Panc1 (cell line): ENCODE data around the gene RXRB. TPM values are rescaled to one million over a fixed set of nuclear protein-coding genes. Genes with fewer than 3 reads are reported as not detected.

Experiments used
- ATAC-seq: fragments of 200-7000 bp; cut with Tn5 transposase; 2 replicates; pipeline ENCODE4 v1.9.1; 2020; ENCODE audit warnings: mild to moderate bottlenecking, moderate library complexity
- BruUV-seq: library from RNA; stranded (reverse); fragments of 400-500 nt; replicated peaks from 2 replicates; lab custom pipeline; 2021; lab: Mats Ljungman, UMichigan
- CTCF ChIA-PET: fragments of 300-600 bp; sonication (Branson Sonifier 250); formaldehyde crosslinking; loops from one replicate; lab custom pipeline; 2022; ENCODE audit warnings: antibody characterized with exemption; lab: Charles Lee
- POLR2A ChIA-PET: fragments of 300-600 bp; sonication (Branson Sonifier 250); formaldehyde crosslinking; loops from one replicate; lab custom pipeline; 2022; ENCODE audit warnings: antibody characterized with exemption; lab: Charles Lee
- DNase-seq: peaks from one replicate; pipeline ENCODE4 v3.0.0-alpha.2; 2010; ENCODE audit warnings: low read depth, low spot score
- H3K27ac ChIP-seq: 2 replicates; pipeline ENCODE4 v1.5.1; 2011; ENCODE audit warnings: mild to moderate bottlenecking, low read length, inconsistent platforms
- H3K27me3 ChIP-seq: fragments of 200-500 bp; sonication (Bioruptor generic); 2 replicates; pipeline ENCODE4 v1.6.0; 2014; ENCODE audit warnings: low read length, inconsistent platforms; ENCODE audit not compliant: control insufficient read depth, insufficient read depth
- H3K36me3 ChIP-seq: fragments of 200-500 bp; sonication (Bioruptor generic); 2 replicates; pipeline ENCODE4 v1.5.1; 2014; ENCODE audit warnings: inconsistent platforms, mild to moderate bottlenecking, low read length, moderate library complexity; ENCODE audit not compliant: control insufficient read depth, insufficient read depth
- H3K4me1 ChIP-seq: 2 replicates; pipeline ENCODE4 v1.5.1; 2011; ENCODE audit warnings: inconsistent platforms, mild to moderate bottlenecking, low read length, moderate library complexity; ENCODE audit not compliant: control insufficient read depth, insufficient read depth
- H3K4me3 ChIP-seq, 2 experiments: 2 replicates each; pipeline ENCODE4 v1.5.1; 2011 to 2012; ENCODE audit warnings: low read depth in 2 of 2, low read length in 2 of 2, mild to moderate bottlenecking in 2 of 2, inconsistent platforms in 1 of 2, moderate library complexity in 1 of 2
- H3K9me3 ChIP-seq: fragments of 200-500 bp; sonication (Bioruptor generic); 2 replicates; pipeline ENCODE4 v1.5.1; 2014; ENCODE audit warnings: low read depth, mild to moderate bottlenecking, inconsistent platforms, low read length, moderate library complexity; ENCODE audit not compliant: control insufficient read depth, insufficient read depth
- CTCF ChIP-seq: fragments of 450-650 bp; IDR thresholded peaks from 2 replicates; pipeline ENCODE4 v1.5.1; 2017; ENCODE audit warnings: mild to moderate bottlenecking
- POLR2AphosphoS5 ChIP-seq: IDR thresholded peaks from 2 replicates; pipeline ENCODE4 v1.6.1; 2012; ENCODE audit warnings: mild to moderate bottlenecking, low read depth, low read length, moderate library complexity
- REST ChIP-seq, 2 experiments: IDR thresholded peaks; 2 replicates each; pipeline ENCODE4 v1.6.1; 2011 to 2012; ENCODE audit warnings: low read depth in 2 of 2, control low read depth in 1 of 2, low read length in 1 of 2, mild to moderate bottlenecking in 1 of 2, moderate library complexity in 1 of 2; ENCODE audit not compliant: insufficient read depth in 1 of 2
- SIN3A ChIP-seq: IDR thresholded peaks from 2 replicates; pipeline ENCODE4 v1.6.1; 2012; ENCODE audit warnings: low read depth, mild to moderate bottlenecking, low read length, moderate library complexity, borderline replicate concordance; ENCODE audit not compliant: insufficient read depth
- TCF7L2 ChIP-seq: IDR thresholded peaks from 2 replicates; pipeline ENCODE4 v1.6.1; 2011; ENCODE audit warnings: mild to moderate bottlenecking, low read depth, low read length, inconsistent platforms
- in situ Hi-C: cut with HindIII; loops from 2 replicates; pipeline ENCODE4 v1.10.0; 2016; ENCODE audit warnings: low sequenced_read_pairs, low pct_unique_long_range_greater_than_20kb
- intact Hi-C: fragments of 100-400 bp; cut with micrococcal nuclease; formaldehyde crosslinking; loops from one replicate; pipeline ENCODE4 v1.10.0; 2022; ENCODE audit not compliant: unreplicated experiment
- total RNA-seq: library from RNA; stranded (reverse); gene quantifications from one replicate; pipeline ENCODE4 v1.2.1, GENCODE V29; 2021; ENCODE audit not compliant: unreplicated experiment

RXRB gene
- total RNA-seq, 1 experiment from 2014 or later, result 27.4 TPM

GRCh38 chr6:33165581-33166258, 34.7 kb downstream of the RXRB start:
- ATAC-seq (no peak), DNase-seq (no peak)
- H3K27ac ChIP-seq, result no peak overlapping the region
- in situ Hi-C loops, result no loop called here
- ChIA-PET POLR2A (no interaction called here), CTCF (no interaction called here)
- H3K27me3 ChIP-seq, result no peaks in the 10 kb centered on the region
- H3K9me3 ChIP-seq, result no peaks in the 10 kb centered on the region
- H3K36me3 ChIP-seq, result no peaks in the 10 kb centered on the region
- H3K4me3 ChIP-seq, result no peak overlapping the region
- TF ChIP-seq CTCF (no peak), REST (IDR thresholded peaks at IDR 0.05; ENCODE audit: insufficient read depth in 1 of 2, low read depth in 2 of 2, low read length in 1 of 2) (no peak), TCF7L2 (no peak), POLR2AphosphoS5 (no peak), SIN3A (no peak)
- BruUV-seq, result no TSS peak
- H3K4me1 ChIP-seq, result peaks cover 13% of the 10 kb centered on the region
- intact Hi-C loops, result no loop called here

- ATAC-seq (no peak), DNase-seq (no peak)
- H3K27ac ChIP-seq, result no peak overlapping the region
- no peak for TF ChIP-seq CTCF
- no peak for TF ChIP-seq TCF7L2
- no peak for TF ChIP-seq REST (IDR thresholded peaks at IDR 0.05; ENCODE audit: insufficient read depth in 1 of 2, low read depth in 2 of 2, low read length in 1 of 2)
- TF ChIP-seq POLR2AphosphoS5, result no peak
- TF ChIP-seq SIN3A, result no peak
- in situ Hi-C loops (no loop called here), intact Hi-C loops (no loop called here)
- ChIA-PET POLR2A (no interaction called here), CTCF (interaction anchor here (0.5 kb wide), 1 partner anchor 63 kb away, joined by 3 read pairs; no protein-coding TSS in a partner anchor)
- no peaks in the 10 kb centered on the region for H3K36me3 ChIP-seq
- H3K4me1 ChIP-seq, result peaks cover 13% of the 10 kb centered on the region
- H3K4me3 ChIP-seq, result no peak overlapping the region
- H3K27me3 ChIP-seq, result no peaks in the 10 kb centered on the region
- no peaks in the 10 kb centered on the region for H3K9me3 ChIP-seq
- BruUV-seq, result no TSS peak
These were observed 35.6 kb downstream of the RXRB start for GRCh38 chr6:33164665-33165373.
